K562 (cell line): Measurements from ENCODE around the gene MARCHF9. TPM values are rescaled to one million over a fixed set of nuclear protein-coding genes. Genes with fewer than 3 reads are reported as not detected.

Experiments
- DACH1 ChIP-seq: fragments of 450-650 bp; IDR thresholded peaks from 2 replicates; pipeline ENCODE4 v1.6.1; 2018; ENCODE audit not compliant: partially characterized antibody
- FOXA3 ChIP-seq, 2 experiments: fragments of 450-650 bp in 1 of 2; sonication (generic) in 1 of 2; formaldehyde crosslinking; IDR thresholded peaks in 1 of 2; conservative IDR thresholded peaks in 1 of 2; 2 replicates each; pipeline versions ENCODE4 v1.4.0 to v1.8.0; 2020 to 2022; ENCODE audit warnings: mild to moderate bottlenecking in 2 of 2, missing genetic modification reagents in 1 of 2
- HMBOX1 ChIP-seq: sonication (generic); IDR thresholded peaks from 2 replicates; pipeline ENCODE4 v1.6.1; 2016
- HNRNPUL1 ChIP-seq: fragments of 200-400 bp; formaldehyde crosslinking; IDR thresholded peaks from 2 replicates; pipeline ENCODE4 v1.6.1; 2017; ENCODE audit warnings: low read length
- ILK ChIP-seq: fragments of 450-650 bp; IDR thresholded peaks from 2 replicates; pipeline ENCODE4 v1.6.1; 2016; ENCODE audit warnings: missing genetic modification characterization, low read depth, mild to moderate bottlenecking, missing compliant biosample characterization, moderate library complexity, borderline replicate concordance
- MCM7 ChIP-seq, 2 experiments: fragments of 450-650 bp; IDR thresholded peaks; 2 replicates each; pipeline ENCODE4 v1.6.1; 2016 to 2018
- NFRKB ChIP-seq: fragments of 450-650 bp; IDR thresholded peaks from 2 replicates; pipeline ENCODE4 v1.6.1; 2016; ENCODE audit warnings: low read depth
- NR2C1 ChIP-seq, 2 experiments: fragments of 450-650 bp; IDR thresholded peaks; 2 replicates each; pipeline ENCODE4 v1.6.1; 2017; ENCODE audit warnings: mild to moderate bottlenecking in 2 of 2, antibody characterized with exemption in 1 of 2, inconsistent platforms in 1 of 2, missing compliant biosample characterization in 1 of 2, missing genetic modification characterization in 1 of 2
- PCBP2 ChIP-seq: fragments of 200-400 bp; formaldehyde crosslinking; IDR thresholded peaks from 2 replicates; pipeline ENCODE4 v1.6.1; 2018; ENCODE audit warnings: low read length, low read depth, mild to moderate bottlenecking, moderate library complexity; ENCODE audit not compliant: poor library complexity, severe bottlenecking
- SOX6 ChIP-seq: fragments of 450-650 bp; IDR thresholded peaks from 2 replicates; pipeline ENCODE4 v1.6.1; 2014; ENCODE audit warnings: mild to moderate bottlenecking
- THRA ChIP-seq: fragments of 450-650 bp; IDR thresholded peaks from 2 replicates; pipeline ENCODE4 v1.6.1; 2017; ENCODE audit warnings: mild to moderate bottlenecking, moderate library complexity
- ZKSCAN8 ChIP-seq: fragments of 200-800 bp; sonication (Bioruptor generic); IDR thresholded peaks from 2 replicates; pipeline ENCODE4 v1.6.1; 2016; ENCODE audit warnings: missing genetic modification characterization, missing compliant biosample characterization
- ZNF445 ChIP-seq: fragments of 250-450 bp; sonication (Bioruptor Pico); IDR thresholded peaks from 2 replicates; pipeline ENCODE4 v1.4.0; 2020; ENCODE audit warnings: low read depth, mild to moderate bottlenecking, moderate library complexity
- polyA plus RNA-seq, 8 experiments: library from polyadenylated mRNA; depleted of rRNA in 4 of 8; stranded (reverse) in 5 of 8; unstranded in 3 of 8; fragments of >200 nt; fragmentation: Nextera tagmentation in 2 of 8; fragmentation: Illumina TruSeq in 1 of 8; extraction: Ambion mirVana in 2 of 8; extraction: Trizol in 1 of 8; gene quantifications; 2 replicates each; pipeline versions ENCODE4 v1.2.1 to v1.2.3, GENCODE V29; 2011 to 2014; ENCODE audit warnings: inconsistent platforms in 1 of 8, missing spikeins in 1 of 8
- total RNA-seq, 7 experiments: library from RNA; depleted of rRNA in 6 of 7; stranded (reverse); fragments of >200 nt in 6 of 7; fragmentation: Illumina TruSeq in 2 of 7; extraction: Trizol in 2 of 7; gene quantifications; 2 replicates each; pipeline versions ENCODE4 v1.2.1 to v1.2.3, GENCODE V29; 2011 to 2021; ENCODE audit warnings: low replicate concordance in 1 of 7
- TF ChIP-seq, protein P1 (sequence below): fragments of 250-450 bp; sonication (Bioruptor Pico); IDR thresholded peaks from 2 replicates; pipeline ENCODE4 v1.4.0; 2020; ENCODE audit warnings: mild to moderate bottlenecking
- TF ChIP-seq, protein P2 (sequence below): fragments of 450-650 bp; IDR thresholded peaks from 2 replicates; pipeline ENCODE4 v1.6.1; 2017; ENCODE audit warnings: antibody characterized with exemption, mild to moderate bottlenecking
- TF ChIP-seq, protein P3 (sequence below), 2 experiments: fragments of 450-650 bp in 1 of 2; sonication (generic) in 1 of 2; formaldehyde crosslinking in 1 of 2; IDR thresholded peaks in 1 of 2; conservative IDR thresholded peaks in 1 of 2; 2 replicates each; pipeline versions ENCODE4 v1.6.1 to v1.8.1; 2016 to 2023; ENCODE audit warnings: mild to moderate bottlenecking in 2 of 2, moderate library complexity in 2 of 2, inconsistent platforms in 1 of 2, missing genetic modification reagents in 1 of 2

The MARCHF9 gene
- total and polyA plus RNA-seq, 9 of the 15 experiments (the other 6 are each of a cell fraction or from before 2014, with no cell fraction given), result 0.80 to 12.4 (median 6.2) TPM

GRCh38 chr12:57735952-57736740 is 18.8 kb upstream of the MARCHF9 start (continued):
- TF ChIP-seq, protein P1, sequence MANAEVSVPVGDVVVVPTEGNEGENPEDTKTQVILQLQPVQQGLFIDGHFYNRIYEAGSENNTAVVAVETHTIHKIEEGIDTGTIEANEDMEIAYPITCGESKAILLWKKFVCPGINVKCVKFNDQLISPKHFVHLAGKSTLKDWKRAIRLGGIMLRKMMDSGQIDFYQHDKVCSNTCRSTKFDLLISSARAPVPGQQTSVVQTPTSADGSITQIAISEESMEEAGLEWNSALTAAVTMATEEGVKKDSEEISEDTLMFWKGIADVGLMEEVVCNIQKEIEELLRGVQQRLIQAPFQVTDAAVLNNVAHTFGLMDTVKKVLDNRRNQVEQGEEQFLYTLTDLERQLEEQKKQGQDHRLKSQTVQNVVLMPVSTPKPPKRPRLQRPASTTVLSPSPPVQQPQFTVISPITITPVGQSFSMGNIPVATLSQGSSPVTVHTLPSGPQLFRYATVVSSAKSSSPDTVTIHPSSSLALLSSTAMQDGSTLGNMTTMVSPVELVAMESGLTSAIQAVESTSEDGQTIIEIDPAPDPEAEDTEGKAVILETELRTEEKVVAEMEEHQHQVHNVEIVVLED (CRISPR knock-in tag), result no peak
- no peak for TF ChIP-seq HNRNPUL1
- no peak for TF ChIP-seq SOX6
- TF ChIP-seq ILK (tag), result no peak
- TF ChIP-seq DACH1, result no peak
- no peak for TF ChIP-seq PCBP2
- TF ChIP-seq HMBOX1, result 0 out of 2 replicates have a peak, but pooled peaks have one; percentile 40
- TF ChIP-seq, protein P2, sequence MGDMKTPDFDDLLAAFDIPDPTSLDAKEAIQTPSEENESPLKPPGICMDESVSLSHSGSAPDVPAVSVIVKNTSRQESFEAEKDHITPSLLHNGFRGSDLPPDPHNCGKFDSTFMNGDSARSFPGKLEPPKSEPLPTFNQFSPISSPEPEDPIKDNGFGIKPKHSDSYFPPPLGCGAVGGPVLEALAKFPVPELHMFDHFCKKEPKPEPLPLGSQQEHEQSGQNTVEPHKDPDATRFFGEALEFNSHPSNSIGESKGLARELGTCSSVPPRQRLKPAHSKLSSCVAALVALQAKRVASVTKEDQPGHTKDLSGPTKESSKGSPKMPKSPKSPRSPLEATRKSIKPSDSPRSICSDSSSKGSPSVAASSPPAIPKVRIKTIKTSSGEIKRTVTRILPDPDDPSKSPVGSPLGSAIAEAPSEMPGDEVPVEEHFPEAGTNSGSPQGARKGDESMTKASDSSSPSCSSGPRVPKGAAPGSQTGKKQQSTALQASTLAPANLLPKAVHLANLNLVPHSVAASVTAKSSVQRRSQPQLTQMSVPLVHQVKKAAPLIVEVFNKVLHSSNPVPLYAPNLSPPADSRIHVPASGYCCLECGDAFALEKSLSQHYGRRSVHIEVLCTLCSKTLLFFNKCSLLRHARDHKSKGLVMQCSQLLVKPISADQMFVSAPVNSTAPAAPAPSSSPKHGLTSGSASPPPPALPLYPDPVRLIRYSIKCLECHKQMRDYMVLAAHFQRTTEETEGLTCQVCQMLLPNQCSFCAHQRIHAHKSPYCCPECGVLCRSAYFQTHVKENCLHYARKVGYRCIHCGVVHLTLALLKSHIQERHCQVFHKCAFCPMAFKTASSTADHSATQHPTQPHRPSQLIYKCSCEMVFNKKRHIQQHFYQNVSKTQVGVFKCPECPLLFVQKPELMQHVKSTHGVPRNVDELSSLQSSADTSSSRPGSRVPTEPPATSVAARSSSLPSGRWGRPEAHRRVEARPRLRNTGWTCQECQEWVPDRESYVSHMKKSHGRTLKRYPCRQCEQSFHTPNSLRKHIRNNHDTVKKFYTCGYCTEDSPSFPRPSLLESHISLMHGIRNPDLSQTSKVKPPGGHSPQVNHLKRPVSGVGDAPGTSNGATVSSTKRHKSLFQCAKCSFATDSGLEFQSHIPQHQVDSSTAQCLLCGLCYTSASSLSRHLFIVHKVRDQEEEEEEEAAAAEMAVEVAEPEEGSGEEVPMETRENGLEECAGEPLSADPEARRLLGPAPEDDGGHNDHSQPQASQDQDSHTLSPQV, result no peak
- TF ChIP-seq THRA, result no peak
- no peak for TF ChIP-seq ZKSCAN8
- TF ChIP-seq FOXA3 (CRISPR knock-in tag; conservative IDR thresholded peaks at IDR 0.05 in 1 of 2, IDR thresholded peaks at IDR 0.05 in 1 of 2), result 0 out of 4 replicates have a peak, but pooled peaks of 1 of the 2 experiments have one; percentile 41
- TF ChIP-seq NFRKB, result no peak
- TF ChIP-seq, protein P3, sequence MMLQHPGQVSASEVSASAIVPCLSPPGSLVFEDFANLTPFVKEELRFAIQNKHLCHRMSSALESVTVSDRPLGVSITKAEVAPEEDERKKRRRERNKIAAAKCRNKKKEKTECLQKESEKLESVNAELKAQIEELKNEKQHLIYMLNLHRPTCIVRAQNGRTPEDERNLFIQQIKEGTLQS (IDR thresholded peaks at IDR 0.05), result no peak
- TF ChIP-seq, protein P3 (CRISPR knock-in tag; conservative IDR thresholded peaks at IDR 0.05), result no peak
- TF ChIP-seq ZNF445 (CRISPR knock-in tag), result no peak
- TF ChIP-seq NR2C1 (IDR thresholded peaks at IDR 0.05), result no peak
- no peak for TF ChIP-seq NR2C1 (tag; IDR thresholded peaks at IDR 0.05)
- TF ChIP-seq MCM7 (IDR thresholded peaks at IDR 0.05), result no peak
